ENCODE measurements around the gene ABCG1.

DNA sequence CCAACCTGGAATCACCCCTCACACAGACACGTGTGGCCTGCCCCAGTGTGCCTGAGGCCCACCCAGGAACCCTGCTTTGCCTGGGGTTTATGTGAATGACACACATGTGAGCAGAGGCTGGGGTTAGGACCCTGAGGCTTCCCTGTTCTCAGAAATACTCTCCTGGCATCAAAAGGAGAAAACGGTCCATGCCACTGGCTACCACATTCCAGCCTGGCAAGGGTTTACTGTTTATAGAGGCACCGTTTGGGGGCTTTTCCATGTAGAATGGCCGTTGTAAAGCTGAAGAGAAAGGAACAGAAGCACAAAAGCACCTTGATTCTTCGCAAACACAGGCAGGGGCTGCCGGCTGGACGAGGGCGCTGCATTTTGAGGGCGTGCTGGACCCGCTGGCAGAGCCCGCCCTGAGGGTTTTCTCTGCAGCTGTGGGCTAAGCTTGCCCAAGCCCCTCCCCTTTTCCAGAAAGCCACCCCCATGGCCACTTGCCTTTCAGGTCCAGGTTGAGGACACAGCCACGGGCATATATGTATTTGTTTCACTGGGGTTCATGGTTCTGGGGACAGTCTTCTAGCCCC is 83.2 kb downstream of the ABCG1 start:
- TF ChIP-seq GATA2 (IDR thresholded peaks at IDR 0.05; ENCODE audit: low read depth, low read length) (no peak), GATA3 (IDR thresholded peaks at IDR 0.05; ENCODE audit: low read depth, low read length) (no peak)
